WTC11 (cell line): ENCODE measurements around the gene PEX11B.

Source experiments
- ELF4 ChIP-seq: sonication (generic); formaldehyde crosslinking; IDR thresholded peaks from 2 replicates; pipeline ENCODE4 v1.8.1; 2022; ENCODE audit warnings: low read depth, mild to moderate bottlenecking, moderate library complexity, missing genetic modification reagents
- NFE2L1 ChIP-seq: sonication (generic); formaldehyde crosslinking; IDR thresholded peaks from 2 replicates; pipeline ENCODE4 v1.8.1; 2023; ENCODE audit warnings: missing genetic modification reagents
- NFYB ChIP-seq: sonication (generic); formaldehyde crosslinking; conservative IDR thresholded peaks from 2 replicates; pipeline ENCODE4 v1.8.0; 2022; ENCODE audit warnings: low read depth, missing genetic modification reagents
- RELA ChIP-seq: sonication (generic); formaldehyde crosslinking; IDR thresholded peaks from 2 replicates; pipeline ENCODE4 v1.8.1; 2022; ENCODE audit warnings: missing genetic modification reagents, mild to moderate bottlenecking, borderline replicate concordance
- SP1 ChIP-seq: sonication (generic); formaldehyde crosslinking; conservative IDR thresholded peaks from 2 replicates; pipeline ENCODE4 v1.8.1; 2022; ENCODE audit warnings: missing genetic modification reagents
- ZNF416 ChIP-seq: fragments of 250-450 bp; sonication (Bioruptor Pico); IDR thresholded peaks from 2 replicates; pipeline ENCODE4 v1.9.0; 2021; ENCODE audit warnings: mild to moderate bottlenecking, inconsistent platforms
- TF ChIP-seq, protein P1 (sequence below): fragments of 200-600 bp; IDR thresholded peaks from 2 replicates; pipeline ENCODE4 v1.8.0; 2022; ENCODE audit warnings: antibody characterized with exemption
- TF ChIP-seq, protein P2 (sequence below): sonication (generic); formaldehyde crosslinking; IDR thresholded peaks from 2 replicates; pipeline ENCODE4 v1.8.1; 2022; ENCODE audit warnings: low read depth, missing genetic modification reagents, borderline replicate concordance
- TF ChIP-seq, protein P3 (sequence below): sonication (generic); formaldehyde crosslinking; IDR thresholded peaks from 2 replicates; pipeline ENCODE4 v1.8.0; 2023; ENCODE audit warnings: missing genetic modification reagents, mild to moderate bottlenecking, borderline replicate concordance
- TF ChIP-seq, protein P4 (sequence below): sonication (generic); formaldehyde crosslinking; IDR thresholded peaks from 2 replicates; pipeline ENCODE4 v1.8.1; 2023; ENCODE audit warnings: mild to moderate bottlenecking, moderate library complexity, missing genetic modification reagents
- TF ChIP-seq, protein P5 (sequence below): fragments of 250-450 bp; sonication (Bioruptor Pico); IDR thresholded peaks from 2 replicates; pipeline ENCODE4 v1.8.0; 2021; ENCODE audit warnings: mild to moderate bottlenecking

DNA sequence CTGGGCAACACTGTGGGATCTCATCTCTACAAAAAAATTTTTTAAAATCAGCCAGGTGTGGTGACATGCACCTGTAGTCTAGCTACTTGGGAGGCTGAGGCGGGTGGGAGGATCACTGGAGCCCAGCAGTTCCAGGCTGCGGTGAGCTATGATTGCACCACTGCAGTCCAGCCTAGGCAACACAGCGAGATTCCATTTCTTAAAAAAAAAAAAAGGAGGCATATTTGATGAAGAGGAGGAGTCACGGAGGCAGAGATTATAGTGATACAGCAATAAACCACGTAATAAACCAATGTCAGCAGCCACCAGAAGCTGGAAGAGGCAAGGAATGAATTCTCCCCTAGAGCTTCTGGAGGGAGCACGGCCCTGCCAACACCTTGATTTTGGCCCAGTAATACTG, 35.3 kb upstream of the PEX11B start:
- TF ChIP-seq, protein P1, sequence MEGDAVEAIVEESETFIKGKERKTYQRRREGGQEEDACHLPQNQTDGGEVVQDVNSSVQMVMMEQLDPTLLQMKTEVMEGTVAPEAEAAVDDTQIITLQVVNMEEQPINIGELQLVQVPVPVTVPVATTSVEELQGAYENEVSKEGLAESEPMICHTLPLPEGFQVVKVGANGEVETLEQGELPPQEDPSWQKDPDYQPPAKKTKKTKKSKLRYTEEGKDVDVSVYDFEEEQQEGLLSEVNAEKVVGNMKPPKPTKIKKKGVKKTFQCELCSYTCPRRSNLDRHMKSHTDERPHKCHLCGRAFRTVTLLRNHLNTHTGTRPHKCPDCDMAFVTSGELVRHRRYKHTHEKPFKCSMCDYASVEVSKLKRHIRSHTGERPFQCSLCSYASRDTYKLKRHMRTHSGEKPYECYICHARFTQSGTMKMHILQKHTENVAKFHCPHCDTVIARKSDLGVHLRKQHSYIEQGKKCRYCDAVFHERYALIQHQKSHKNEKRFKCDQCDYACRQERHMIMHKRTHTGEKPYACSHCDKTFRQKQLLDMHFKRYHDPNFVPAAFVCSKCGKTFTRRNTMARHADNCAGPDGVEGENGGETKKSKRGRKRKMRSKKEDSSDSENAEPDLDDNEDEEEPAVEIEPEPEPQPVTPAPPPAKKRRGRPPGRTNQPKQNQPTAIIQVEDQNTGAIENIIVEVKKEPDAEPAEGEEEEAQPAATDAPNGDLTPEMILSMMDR, result no peak
- TF ChIP-seq, protein P2, sequence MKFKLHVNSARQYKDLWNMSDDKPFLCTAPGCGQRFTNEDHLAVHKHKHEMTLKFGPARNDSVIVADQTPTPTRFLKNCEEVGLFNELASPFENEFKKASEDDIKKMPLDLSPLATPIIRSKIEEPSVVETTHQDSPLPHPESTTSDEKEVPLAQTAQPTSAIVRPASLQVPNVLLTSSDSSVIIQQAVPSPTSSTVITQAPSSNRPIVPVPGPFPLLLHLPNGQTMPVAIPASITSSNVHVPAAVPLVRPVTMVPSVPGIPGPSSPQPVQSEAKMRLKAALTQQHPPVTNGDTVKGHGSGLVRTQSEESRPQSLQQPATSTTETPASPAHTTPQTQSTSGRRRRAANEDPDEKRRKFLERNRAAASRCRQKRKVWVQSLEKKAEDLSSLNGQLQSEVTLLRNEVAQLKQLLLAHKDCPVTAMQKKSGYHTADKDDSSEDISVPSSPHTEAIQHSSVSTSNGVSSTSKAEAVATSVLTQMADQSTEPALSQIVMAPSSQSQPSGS (CRISPR knock-in tag), result no peak
- TF ChIP-seq NFE2L1 (no peak), NFYB (no peak), ELF4 (CRISPR knock-in tag) (no peak), SP1 (no peak), ZNF416 (CRISPR knock-in tag) (no peak), RELA (CRISPR knock-in tag) (no peak)
- TF ChIP-seq, protein P3, sequence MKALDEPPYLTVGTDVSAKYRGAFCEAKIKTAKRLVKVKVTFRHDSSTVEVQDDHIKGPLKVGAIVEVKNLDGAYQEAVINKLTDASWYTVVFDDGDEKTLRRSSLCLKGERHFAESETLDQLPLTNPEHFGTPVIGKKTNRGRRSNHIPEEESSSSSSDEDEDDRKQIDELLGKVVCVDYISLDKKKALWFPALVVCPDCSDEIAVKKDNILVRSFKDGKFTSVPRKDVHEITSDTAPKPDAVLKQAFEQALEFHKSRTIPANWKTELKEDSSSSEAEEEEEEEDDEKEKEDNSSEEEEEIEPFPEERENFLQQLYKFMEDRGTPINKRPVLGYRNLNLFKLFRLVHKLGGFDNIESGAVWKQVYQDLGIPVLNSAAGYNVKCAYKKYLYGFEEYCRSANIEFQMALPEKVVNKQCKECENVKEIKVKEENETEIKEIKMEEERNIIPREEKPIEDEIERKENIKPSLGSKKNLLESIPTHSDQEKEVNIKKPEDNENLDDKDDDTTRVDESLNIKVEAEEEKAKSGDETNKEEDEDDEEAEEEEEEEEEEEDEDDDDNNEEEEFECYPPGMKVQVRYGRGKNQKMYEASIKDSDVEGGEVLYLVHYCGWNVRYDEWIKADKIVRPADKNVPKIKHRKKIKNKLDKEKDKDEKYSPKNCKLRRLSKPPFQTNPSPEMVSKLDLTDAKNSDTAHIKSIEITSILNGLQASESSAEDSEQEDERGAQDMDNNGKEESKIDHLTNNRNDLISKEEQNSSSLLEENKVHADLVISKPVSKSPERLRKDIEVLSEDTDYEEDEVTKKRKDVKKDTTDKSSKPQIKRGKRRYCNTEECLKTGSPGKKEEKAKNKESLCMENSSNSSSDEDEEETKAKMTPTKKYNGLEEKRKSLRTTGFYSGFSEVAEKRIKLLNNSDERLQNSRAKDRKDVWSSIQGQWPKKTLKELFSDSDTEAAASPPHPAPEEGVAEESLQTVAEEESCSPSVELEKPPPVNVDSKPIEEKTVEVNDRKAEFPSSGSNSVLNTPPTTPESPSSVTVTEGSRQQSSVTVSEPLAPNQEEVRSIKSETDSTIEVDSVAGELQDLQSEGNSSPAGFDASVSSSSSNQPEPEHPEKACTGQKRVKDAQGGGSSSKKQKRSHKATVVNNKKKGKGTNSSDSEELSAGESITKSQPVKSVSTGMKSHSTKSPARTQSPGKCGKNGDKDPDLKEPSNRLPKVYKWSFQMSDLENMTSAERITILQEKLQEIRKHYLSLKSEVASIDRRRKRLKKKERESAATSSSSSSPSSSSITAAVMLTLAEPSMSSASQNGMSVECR (CRISPR knock-in tag), result no peak
- TF ChIP-seq, protein P4, sequence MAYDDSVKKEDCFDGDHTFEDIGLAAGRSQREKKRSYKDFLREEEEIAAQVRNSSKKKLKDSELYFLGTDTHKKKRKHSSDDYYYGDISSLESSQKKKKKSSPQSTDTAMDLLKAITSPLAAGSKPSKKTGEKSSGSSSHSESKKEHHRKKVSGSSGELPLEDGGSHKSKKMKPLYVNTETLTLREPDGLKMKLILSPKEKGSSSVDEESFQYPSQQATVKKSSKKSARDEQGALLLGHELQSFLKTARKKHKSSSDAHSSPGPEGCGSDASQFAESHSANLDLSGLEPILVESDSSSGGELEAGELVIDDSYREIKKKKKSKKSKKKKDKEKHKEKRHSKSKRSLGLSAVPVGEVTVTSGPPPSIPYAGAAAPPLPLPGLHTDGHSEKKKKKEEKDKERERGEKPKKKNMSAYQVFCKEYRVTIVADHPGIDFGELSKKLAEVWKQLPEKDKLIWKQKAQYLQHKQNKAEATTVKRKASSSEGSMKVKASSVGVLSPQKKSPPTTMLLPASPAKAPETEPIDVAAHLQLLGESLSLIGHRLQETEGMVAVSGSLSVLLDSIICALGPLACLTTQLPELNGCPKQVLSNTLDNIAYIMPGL (CRISPR knock-in tag), result no peak
- TF ChIP-seq, protein P5, sequence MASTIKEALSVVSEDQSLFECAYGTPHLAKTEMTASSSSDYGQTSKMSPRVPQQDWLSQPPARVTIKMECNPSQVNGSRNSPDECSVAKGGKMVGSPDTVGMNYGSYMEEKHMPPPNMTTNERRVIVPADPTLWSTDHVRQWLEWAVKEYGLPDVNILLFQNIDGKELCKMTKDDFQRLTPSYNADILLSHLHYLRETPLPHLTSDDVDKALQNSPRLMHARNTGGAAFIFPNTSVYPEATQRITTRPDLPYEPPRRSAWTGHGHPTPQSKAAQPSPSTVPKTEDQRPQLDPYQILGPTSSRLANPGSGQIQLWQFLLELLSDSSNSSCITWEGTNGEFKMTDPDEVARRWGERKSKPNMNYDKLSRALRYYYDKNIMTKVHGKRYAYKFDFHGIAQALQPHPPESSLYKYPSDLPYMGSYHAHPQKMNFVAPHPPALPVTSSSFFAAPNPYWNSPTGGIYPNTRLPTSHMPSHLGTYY, result no peak
